ENCODE measurements around the gene ZNF225.

- TF ChIP-seq FOXM1 (IDR thresholded peaks at IDR 0.05; ENCODE audit: borderline replicate concordance) (no peak), SP1 (IDR thresholded peaks at IDR 0.05) (no peak), NFRKB (IDR thresholded peaks at IDR 0.05) (no peak), LEF1 (IDR thresholded peaks at IDR 0.05; ENCODE audit: borderline replicate concordance) (no peak), TARDBP (IDR thresholded peaks at IDR 0.05) (no peak), BHLHE40 (IDR thresholded peaks at IDR 0.05; ENCODE audit: borderline replicate concordance) (no peak), CTBP1 (IDR thresholded peaks at IDR 0.05; ENCODE audit: borderline replicate concordance) (no peak)
Measured at GRCh38 chr19:44149776-44150175, 36.6 kb downstream of the ZNF225 start.
